NCI-H187 treated with DMSO at 0.1 percent for 48 hours (cell line): ENCODE data around the gene C20orf173.

ENCODE experiments used
- DNase-seq: peaks from one replicate; lab custom pipeline; 2025; lab: John Stamatoyannopoulos, UW

Gene C20orf173

DNA sequence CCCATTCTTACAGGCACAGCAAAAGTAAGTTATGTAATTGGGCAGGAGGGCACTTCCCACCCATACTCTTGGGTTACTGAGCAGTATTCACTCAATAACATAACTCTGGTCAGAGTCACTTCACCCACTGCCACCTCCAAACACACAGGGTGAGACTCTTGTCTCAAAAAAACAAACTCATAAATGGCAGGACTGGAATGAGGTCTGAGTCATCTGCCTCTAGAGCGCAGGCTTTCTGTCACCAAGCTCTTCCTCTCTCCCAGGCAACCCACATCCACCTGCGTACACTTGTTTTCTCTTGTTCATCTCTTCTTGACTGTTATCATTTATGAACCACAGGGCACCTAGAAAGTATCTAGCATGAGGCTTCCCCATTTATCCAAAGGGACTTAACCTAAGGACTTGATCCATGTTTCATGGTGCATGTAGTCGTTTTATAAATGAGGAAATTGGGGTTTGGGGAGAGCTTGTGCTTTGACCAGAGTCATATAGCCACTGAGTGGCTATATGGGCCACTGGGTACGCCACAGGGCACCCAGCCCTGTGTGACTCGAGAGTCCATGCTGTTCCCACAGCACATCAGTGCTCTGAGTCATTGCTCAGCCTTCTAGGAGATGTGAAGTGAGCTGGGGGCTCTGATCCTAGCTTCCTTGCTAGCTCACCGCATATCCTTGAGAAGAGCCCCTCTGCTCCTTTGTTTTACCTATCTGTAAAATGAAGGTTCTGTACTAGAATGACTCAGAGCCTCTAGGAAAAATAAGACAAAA, 22.4 kb downstream of the C20orf173 start:
- no peak for DNase-seq

GRCh38 chr20:35506179-35506578, 23.3 kb downstream of the C20orf173 start:
- no peak for DNase-seq

GRCh38 chr20:35504751-35505150, 24.7 kb downstream of the C20orf173 start:
- no peak for DNase-seq

GRCh38 chr20:35503841-35504561, 25.5 kb downstream of the C20orf173 start:
- no peak for DNase-seq

- DNase-seq: no peak
These were observed 26.2 kb downstream of the C20orf173 start for GRCh38 chr20:35503281-35503680.

DNA sequence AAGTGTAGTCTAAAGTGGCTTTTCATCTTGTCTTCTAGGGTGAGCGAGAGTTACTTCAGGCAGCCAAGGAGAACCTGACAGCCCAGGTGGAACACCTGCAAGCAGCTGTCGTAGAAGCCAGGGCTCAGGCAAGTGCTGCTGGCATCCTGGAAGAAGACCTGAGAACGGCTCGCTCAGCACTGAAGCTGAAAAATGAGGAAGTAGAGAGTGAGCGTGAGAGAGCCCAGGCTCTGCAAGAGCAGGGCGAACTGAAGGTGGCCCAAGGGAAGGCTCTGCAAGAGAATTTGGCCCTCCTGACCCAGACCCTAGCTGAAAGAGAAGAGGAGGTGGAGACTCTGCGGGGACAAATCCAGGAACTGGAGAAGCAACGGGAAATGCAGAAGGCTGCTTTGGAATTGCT, 27.1 kb downstream of the C20orf173 start:
- DNase-seq: no peak

GRCh38 chr20:35499271-35499670, 30.2 kb downstream of the C20orf173 start:
- DNase-seq: no peak

DNA sequence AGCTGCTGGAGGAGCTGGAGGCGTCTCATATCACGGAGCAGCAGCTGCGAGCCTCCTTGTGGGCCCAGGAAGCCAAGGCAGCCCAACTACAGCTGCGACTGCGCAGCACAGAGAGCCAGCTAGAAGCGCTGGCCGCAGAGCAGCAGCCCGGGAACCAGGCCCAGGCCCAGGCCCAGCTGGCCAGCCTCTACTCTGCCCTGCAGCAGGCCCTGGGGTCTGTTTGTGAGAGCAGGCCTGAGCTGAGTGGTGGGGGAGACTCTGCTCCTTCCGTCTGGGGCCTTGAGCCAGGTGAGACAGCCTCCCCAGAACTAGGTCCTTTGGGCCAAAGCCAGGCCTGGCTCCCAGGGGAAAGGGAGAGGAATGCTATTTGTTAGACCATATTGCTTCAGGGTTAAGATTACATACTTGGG, 31.7 kb downstream of the C20orf173 start:
- no peak for DNase-seq

DNA sequence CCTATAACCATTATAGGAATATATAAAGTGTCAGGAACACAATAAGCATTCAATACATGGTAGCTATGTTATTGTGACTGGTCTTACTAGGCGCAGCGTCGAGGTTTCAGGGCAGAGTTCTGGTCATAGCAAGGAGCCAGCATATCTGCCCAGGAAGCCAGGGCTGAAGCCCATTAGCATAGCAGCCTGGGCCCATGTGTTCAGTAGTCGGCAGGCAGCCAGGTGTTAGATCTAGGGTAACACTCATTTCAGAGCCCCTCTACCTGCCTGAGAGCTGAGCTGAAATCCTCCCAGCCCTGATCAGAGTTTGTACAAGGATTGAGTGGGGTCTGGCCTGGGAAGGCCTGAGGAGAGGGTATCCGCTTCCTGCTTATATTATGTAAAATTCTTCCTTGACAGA, 32.1 kb downstream of the C20orf173 start:
- no peak for DNase-seq

- DNase-seq: no peak
These were observed 33.0 kb downstream of the C20orf173 start for GRCh38 chr20:35496481-35496880.

DNA sequence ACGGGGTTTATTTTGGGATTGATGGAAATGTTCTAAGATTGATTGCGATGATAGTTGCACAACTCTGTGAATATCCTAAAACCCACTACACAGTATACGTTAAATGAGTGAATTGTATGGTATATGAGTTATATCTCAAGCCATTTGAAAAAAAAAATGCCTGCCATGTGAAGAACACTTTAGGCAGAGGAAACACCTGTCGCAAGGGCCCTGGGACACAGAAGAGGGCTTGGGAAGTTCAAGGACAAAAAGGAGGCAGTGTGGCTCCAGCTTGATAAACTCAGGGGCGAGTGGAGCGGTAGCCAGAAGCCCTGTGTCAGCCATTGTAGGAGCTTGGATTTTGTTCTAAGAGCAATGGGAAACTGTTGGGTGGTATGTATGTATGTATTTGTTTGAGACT, 37.1 kb downstream of the C20orf173 start:
- no peak for DNase-seq

DNA sequence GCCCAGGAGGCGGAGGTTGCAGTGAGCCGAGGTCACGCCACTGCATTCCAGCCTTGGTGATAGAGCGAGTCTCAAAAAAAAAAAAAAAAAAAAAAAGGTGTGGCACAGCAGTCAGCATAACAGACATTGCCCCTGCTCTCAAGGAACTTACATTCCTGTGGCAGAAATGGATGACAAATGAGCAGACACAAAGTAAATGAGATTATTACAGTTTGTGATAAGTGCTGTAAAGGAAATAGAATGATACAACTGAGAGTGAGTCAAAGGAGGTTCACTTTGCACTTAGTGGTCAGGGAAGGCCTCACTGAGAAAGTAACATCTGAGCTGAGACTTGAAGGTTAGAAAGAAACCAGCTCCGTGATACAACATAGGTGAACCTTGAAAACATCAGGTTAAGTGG, 37.6 kb downstream of the C20orf173 start:
- no peak for DNase-seq

DNA sequence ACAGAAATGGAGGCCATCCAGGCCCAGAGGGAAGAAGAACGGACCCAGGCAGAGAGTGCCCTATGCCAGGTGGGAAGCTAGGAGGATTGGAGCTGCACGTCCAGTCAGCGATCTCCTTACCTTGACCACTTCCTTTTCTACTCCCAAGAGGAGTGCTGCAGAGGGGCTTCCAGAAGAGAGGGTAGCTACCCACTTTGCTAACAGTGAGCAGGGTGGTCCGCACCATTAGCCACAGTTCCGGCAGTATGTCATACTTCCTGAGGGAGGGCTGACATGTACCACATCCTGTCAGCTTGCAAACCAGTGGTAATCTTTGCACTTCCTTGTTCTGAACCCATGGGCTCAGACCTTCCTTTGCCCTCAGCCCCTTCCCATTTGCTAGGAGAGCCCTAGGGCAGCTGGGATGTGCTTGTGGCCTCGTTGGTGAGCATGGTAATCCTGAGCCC, 38.7 kb downstream of the C20orf173 start:
- DNase-seq: no peak

GRCh38 chr20:35489717-35490116, 39.7 kb downstream of the C20orf173 start:
- no peak for DNase-seq

DNA sequence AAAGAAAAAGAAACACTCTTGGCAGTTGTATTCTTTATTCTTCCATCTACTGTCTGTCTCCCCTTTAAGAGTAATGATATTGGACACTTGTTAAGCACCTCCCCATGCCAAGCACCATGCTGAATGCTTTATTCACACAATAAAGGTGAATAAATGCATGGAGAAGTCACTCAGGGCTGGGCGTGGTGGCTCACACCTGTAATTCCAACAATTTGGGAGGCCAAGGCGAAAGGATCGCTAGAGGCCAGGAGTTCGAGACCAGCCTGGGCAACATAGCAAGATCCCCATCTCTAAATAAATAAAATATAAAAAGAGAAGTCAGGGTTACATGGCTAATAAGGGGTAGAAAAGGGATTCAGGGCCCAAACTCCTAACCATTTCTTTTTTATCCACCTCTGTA, 42.0 kb downstream of the C20orf173 start:
- no peak for DNase-seq

- DNase-seq: no peak
These were observed 49.7 kb downstream of the C20orf173 start for GRCh38 chr20:35479798-35480197.

DNA sequence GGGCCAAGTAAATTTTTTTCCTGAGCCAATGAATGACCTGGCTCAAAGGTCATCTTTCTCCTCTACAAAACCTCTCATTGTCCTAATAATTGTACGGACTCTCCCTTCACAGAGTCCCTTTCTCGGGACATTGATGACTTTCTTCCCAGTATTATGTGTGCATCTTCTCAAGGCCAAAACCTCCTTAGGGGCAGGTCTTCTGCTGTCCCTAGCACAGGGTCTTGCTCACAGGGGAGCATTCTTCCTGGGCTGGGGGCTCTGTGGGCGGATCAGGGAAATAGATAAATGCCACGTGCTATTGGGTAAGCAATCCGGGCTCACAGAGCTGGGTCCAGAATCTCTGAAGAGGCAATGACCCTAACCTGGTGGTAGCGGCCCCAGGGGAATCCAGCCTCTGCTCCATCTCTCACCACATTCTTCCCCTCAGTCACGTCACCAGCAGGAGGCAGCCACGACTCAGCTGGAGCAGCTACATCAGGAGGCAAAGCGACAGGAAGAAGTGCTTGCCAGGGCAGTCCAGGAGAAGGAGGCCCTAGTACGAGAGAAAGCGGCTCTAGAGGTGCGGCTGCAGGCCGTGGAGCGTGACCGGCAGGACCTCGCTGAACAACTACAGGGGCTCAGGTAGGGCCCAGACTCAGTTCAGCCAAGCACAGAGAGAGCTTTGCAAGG, 50.5 kb downstream of the C20orf173 start:
- DNase-seq: no peak
